Skeletal muscle satellite cell (primary cell): ENCODE data around the gene NRDE2. TPM values are rescaled to one million over a fixed set of nuclear protein-coding genes. Genes with fewer than 3 reads are reported as not detected.

Experiments
- H3K27me3 ChIP-seq: 2 replicates; pipeline ENCODE4 v1.7.0; 2013; ENCODE audit warnings: low read length; ENCODE audit not compliant: control insufficient read depth, insufficient read depth
- H3K36me3 ChIP-seq: 2 replicates; pipeline ENCODE4 v1.7.0; 2013; ENCODE audit warnings: mild to moderate bottlenecking, control low read depth, low read length; ENCODE audit not compliant: insufficient read depth
- H3K4me1 ChIP-seq: 2 replicates; pipeline ENCODE4 v1.7.0; 2013; ENCODE audit warnings: low read length; ENCODE audit not compliant: control insufficient read depth, insufficient read depth
- H3K4me2 ChIP-seq: 2 replicates; pipeline ENCODE4 v1.7.0; 2013; ENCODE audit warnings: mild to moderate bottlenecking, low read length
- H3K4me3 ChIP-seq: 2 replicates; pipeline ENCODE4 v1.7.0; 2013; ENCODE audit warnings: low read length
- H3K9ac ChIP-seq: 2 replicates; pipeline ENCODE4 v1.7.0; 2013; ENCODE audit warnings: mild to moderate bottlenecking, low read depth, low read length, moderate library complexity
- H3K9me3 ChIP-seq: replicated peaks from 2 replicates; pipeline ENCODE4 v1.7.0; 2013; ENCODE audit warnings: mild to moderate bottlenecking, control low read depth, low read length
- total RNA-seq: library from RNA; depleted of rRNA; stranded (reverse); fragments of >200 nt; gene quantifications from 2 replicates; pipeline ENCODE4 v1.2.3, GENCODE V29; 2012; rRNA removed

Gene NRDE2
- total RNA-seq, result 4.8 and 6.6 TPM in 2 replicates

- peak within 1 kb of the TSS; percentile 92 for H3K4me3 ChIP-seq
- no peaks in the 10 kb centered on the region for H3K9me3 ChIP-seq
- H3K4me2 ChIP-seq, result peak within 1 kb of the TSS; percentile 92
- peaks cover 4% of the 10 kb centered on the region for H3K36me3 ChIP-seq
- H3K9ac ChIP-seq, result peak within 1 kb of the TSS; percentile 96
- H3K4me1 ChIP-seq, result peaks cover 7% of the 10 kb centered on the region
- peaks cover 27% of the 10 kb centered on the region for H3K27me3 ChIP-seq
These were observed at the start of gene NRDE2 for GRCh38 chr14:90331497-90332270. Gene NRDE2, minus strand, starts transcription at chr14:90331941. Its CDS starts 37 bp downstream, at chr14:90331904.

- Histone ChIP-seq H3K27me3 (no peaks in the 10 kb centered on the region), H3K4me3 (no peak overlapping the region), H3K4me2 (peak overlapping the region; percentile 92), H3K9ac (no peak overlapping the region), H3K9me3 (no peaks in the 10 kb centered on the region), H3K4me1 (peaks cover 28% of the 10 kb centered on the region), H3K36me3 (no peaks in the 10 kb centered on the region)
These were observed 49.5 kb upstream of the NRDE2 start for GRCh38 chr14:90381011-90381786.

GRCh38 chr14:90379106-90379505 lies 47.4 kb upstream of the NRDE2 start:
- H3K27me3 ChIP-seq, result no peaks in the 10 kb centered on the region
- H3K4me3 ChIP-seq, result no peak overlapping the region
- H3K36me3 ChIP-seq, result no peaks in the 10 kb centered on the region
- peaks cover 17% of the 10 kb centered on the region for H3K4me1 ChIP-seq
- H3K9me3 ChIP-seq, result no peaks in the 10 kb centered on the region
- H3K9ac ChIP-seq, result no peak overlapping the region
- no peak overlapping the region for H3K4me2 ChIP-seq

- no peak overlapping the region for H3K9ac ChIP-seq
- H3K4me2 ChIP-seq, result no peak overlapping the region
- no peaks in the 10 kb centered on the region for H3K27me3 ChIP-seq
- no peaks in the 10 kb centered on the region for H3K36me3 ChIP-seq
- H3K9me3 ChIP-seq, result no peaks in the 10 kb centered on the region
- H3K4me1 ChIP-seq, result peaks cover 9% of the 10 kb centered on the region
- H3K4me3 ChIP-seq, result no peak overlapping the region
These were observed 46.5 kb upstream of the NRDE2 start for GRCh38 chr14:90378249-90378648.

- Histone ChIP-seq H3K36me3 (no peaks in the 10 kb centered on the region), H3K27me3 (no peaks in the 10 kb centered on the region), H3K4me3 (no peak overlapping the region), H3K4me1 (no peaks in the 10 kb centered on the region), H3K4me2 (no peak overlapping the region), H3K9ac (no peak overlapping the region), H3K9me3 (no peaks in the 10 kb centered on the region)
These were observed 44.2 kb upstream of the NRDE2 start for GRCh38 chr14:90375934-90376333.

GRCh38 chr14:90374813-90375212 lies 43.1 kb upstream of the NRDE2 start:
- Histone ChIP-seq H3K9me3 (no peaks in the 10 kb centered on the region), H3K4me3 (no peak overlapping the region), H3K9ac (no peak overlapping the region), H3K4me1 (no peaks in the 10 kb centered on the region), H3K27me3 (no peaks in the 10 kb centered on the region), H3K36me3 (no peaks in the 10 kb centered on the region), H3K4me2 (no peak overlapping the region)

GRCh38 chr14:90373887-90374286 lies 42.1 kb upstream of the NRDE2 start:
- Histone ChIP-seq H3K9ac (no peak overlapping the region), H3K4me2 (no peak overlapping the region), H3K4me3 (no peak overlapping the region), H3K27me3 (no peaks in the 10 kb centered on the region), H3K9me3 (no peaks in the 10 kb centered on the region), H3K36me3 (no peaks in the 10 kb centered on the region), H3K4me1 (no peaks in the 10 kb centered on the region)

- no peaks in the 10 kb centered on the region for H3K9me3 ChIP-seq
- no peak overlapping the region for H3K4me2 ChIP-seq
- H3K36me3 ChIP-seq, result no peaks in the 10 kb centered on the region
- H3K9ac ChIP-seq, result no peak overlapping the region
- H3K27me3 ChIP-seq, result peaks cover 13% of the 10 kb centered on the region
- no peaks in the 10 kb centered on the region for H3K4me1 ChIP-seq
- no peak overlapping the region for H3K4me3 ChIP-seq
These were observed 37.4 kb upstream of the NRDE2 start for GRCh38 chr14:90368946-90369721.

GRCh38 chr14:90362558-90362896 lies 30.8 kb upstream of the NRDE2 start:
- H3K4me1 ChIP-seq, result no peaks in the 10 kb centered on the region
- no peak overlapping the region for H3K4me2 ChIP-seq
- no peaks in the 10 kb centered on the region for H3K9me3 ChIP-seq
- peaks cover 27% of the 10 kb centered on the region for H3K27me3 ChIP-seq
- H3K4me3 ChIP-seq, result no peak overlapping the region
- H3K9ac ChIP-seq, result no peak overlapping the region
- no peaks in the 10 kb centered on the region for H3K36me3 ChIP-seq

- Histone ChIP-seq H3K4me2 (no peak overlapping the region), H3K9ac (no peak overlapping the region), H3K36me3 (no peaks in the 10 kb centered on the region), H3K4me1 (no peaks in the 10 kb centered on the region), H3K27me3 (peaks cover 27% of the 10 kb centered on the region), H3K4me3 (no peak overlapping the region), H3K9me3 (no peaks in the 10 kb centered on the region)
These were observed 30.3 kb upstream of the NRDE2 start for GRCh38 chr14:90361865-90362557.

GRCh38 chr14:90358359-90358758 lies 26.6 kb upstream of the NRDE2 start:
- Histone ChIP-seq H3K27me3 (peaks cover 24% of the 10 kb centered on the region), H3K4me1 (no peaks in the 10 kb centered on the region), H3K4me2 (no peak overlapping the region), H3K4me3 (no peak overlapping the region), H3K36me3 (no peaks in the 10 kb centered on the region), H3K9ac (no peak overlapping the region), H3K9me3 (no peaks in the 10 kb centered on the region)
